IMR-90 (cell line): Measurements from ENCODE around the gene TRAPPC12.

Experiments
- CEBPB ChIP-seq: IDR thresholded peaks from 2 replicates; pipeline ENCODE4 v1.6.1; 2012; ENCODE audit warnings: low read depth, low read length, improper control_type of control experiment
- POLR2A ChIP-seq: IDR thresholded peaks from 2 replicates; pipeline ENCODE4 v1.6.1; 2012; ENCODE audit warnings: mild to moderate bottlenecking, low read depth, low read length
- TF ChIP-seq, protein P1 (sequence below): conservative IDR thresholded peaks from 2 replicates; pipeline ENCODE4 v1.5.1; 2012; ENCODE audit warnings: mild to moderate bottlenecking, low read depth, low read length, improper control_type of control experiment

GRCh38 chr2:3442185-3442584, 62.7 kb downstream of the TRAPPC12 start:
- no peak for TF ChIP-seq POLR2A
- TF ChIP-seq, protein P1, sequence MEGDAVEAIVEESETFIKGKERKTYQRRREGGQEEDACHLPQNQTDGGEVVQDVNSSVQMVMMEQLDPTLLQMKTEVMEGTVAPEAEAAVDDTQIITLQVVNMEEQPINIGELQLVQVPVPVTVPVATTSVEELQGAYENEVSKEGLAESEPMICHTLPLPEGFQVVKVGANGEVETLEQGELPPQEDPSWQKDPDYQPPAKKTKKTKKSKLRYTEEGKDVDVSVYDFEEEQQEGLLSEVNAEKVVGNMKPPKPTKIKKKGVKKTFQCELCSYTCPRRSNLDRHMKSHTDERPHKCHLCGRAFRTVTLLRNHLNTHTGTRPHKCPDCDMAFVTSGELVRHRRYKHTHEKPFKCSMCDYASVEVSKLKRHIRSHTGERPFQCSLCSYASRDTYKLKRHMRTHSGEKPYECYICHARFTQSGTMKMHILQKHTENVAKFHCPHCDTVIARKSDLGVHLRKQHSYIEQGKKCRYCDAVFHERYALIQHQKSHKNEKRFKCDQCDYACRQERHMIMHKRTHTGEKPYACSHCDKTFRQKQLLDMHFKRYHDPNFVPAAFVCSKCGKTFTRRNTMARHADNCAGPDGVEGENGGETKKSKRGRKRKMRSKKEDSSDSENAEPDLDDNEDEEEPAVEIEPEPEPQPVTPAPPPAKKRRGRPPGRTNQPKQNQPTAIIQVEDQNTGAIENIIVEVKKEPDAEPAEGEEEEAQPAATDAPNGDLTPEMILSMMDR: no peak
- TF ChIP-seq CEBPB: no peak
